Putamen (tissue), 1 donor: Measurements from ENCODE around the gene PLA2G4E.
A peak's percentile ranks its signal among the peaks of the same experiment; 100 is the strongest.

Experiments used
- DNase-seq: peaks from one replicate; pipeline ENCODE4 v3.0.0-alpha.2; 2016; ENCODE audit warnings: low spot score

PLA2G4E gene

DNA sequence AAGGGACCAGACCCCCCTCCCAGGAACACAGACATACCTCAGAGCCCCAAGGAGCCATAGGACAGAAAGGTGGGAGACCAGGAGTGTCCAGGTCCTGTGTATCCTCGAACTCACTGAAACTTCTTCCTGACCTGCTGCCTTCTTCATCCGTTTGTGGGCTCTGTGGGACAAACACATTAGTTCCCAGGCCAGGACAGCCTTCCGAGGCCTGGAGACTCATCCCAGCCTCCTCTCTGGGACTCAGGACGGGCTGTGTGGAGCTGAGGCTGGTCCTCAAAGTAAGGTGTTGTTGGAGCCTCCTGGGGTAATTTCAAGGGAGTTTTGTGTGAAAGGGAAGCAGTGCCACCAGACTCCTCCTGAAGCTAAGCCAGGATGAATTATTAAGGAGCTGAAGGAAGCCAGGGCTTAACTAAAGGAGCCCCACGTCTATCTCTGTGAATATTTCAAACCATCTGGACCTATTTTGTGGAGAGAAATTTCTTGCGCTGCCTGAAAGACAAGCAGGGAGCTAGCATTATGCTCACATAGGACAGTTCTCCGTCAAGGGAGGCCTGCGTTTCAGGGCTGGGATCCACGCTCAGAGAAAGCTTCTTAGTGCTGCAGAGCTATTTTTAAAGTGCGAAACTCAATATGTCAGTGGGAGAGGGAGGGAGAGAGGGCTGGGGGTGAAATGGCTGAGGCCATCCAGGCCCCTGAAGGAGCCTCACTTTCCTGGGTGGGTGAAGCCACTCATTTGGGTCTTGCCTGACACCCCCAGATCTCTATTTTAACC is 29.8 kb upstream of the PLA2G4E start:
- DNase-seq: no peak

DNA sequence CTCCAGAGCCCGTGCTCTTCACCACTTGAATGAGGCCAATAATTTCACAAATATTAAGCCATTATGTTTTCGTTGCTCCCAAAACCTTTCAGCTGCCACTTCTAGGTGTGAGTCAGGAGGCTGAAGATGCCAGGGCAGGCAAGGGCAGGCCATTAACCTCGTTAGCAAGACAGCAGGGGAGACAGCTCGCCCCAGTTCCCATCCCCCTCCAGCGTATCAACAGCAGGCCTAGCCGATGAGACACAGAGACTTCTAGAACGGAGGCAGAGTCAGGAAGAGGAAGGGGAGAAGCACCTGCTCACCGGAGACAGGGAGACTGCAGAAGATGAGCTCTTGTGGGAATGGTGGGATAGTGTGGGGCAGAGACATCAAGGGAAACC is 28.0 kb upstream of the PLA2G4E start:
- no peak for DNase-seq

DNA sequence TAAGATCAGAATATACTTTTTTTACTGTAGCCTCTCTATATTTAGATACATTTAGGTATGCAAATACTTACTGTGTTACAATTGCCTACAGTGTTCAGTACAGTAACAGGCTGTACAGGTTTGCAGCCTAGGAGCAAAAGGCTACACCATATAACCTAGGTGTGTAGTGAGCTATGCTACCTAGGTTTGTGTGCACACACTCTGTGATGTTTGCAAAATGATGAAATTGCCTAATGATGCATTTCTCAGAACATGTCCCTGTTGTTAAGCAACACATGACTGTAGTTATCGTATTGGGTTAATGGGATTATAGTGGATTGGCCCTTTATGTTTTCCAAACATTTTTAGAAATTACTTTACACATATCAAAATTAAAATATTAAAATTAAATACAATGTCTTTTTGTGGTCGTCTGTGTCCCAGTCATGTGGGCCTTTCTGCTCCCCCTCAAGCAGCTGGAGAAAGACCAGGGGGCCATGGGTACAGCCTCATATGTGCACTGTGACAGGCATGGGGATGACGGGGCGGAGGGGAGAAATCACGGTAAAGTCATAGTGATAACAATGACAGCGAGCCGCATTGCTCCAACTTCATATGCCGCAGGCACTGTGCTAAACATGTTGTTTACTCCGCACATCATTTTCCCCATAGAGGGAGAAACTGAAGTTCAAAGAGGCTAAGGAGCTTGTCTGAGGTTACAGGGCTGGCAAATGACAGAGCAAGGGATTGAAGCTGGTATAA is 27.4 kb upstream of the PLA2G4E start:
- DNase-seq: no peak

DNA sequence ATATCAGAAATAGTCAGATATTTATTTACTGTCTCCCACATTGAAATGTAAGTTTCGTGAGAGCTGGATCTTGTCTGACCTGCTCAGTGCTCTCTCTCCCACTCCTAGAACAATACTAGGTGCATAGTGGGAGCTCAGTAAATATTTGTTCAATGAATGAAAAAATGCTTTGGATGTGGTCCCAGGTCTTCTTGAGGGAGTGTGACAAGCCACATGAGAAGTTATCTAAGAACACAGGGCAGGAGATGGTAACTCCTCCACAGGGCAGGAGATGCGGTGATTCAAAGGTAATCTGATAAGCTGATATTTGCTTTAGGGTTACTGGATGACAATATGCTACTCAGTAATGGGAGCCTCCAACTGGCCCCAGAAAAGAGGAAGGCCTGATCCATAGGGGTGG is 25.8 kb upstream of the PLA2G4E start:
- no peak for DNase-seq

DNA sequence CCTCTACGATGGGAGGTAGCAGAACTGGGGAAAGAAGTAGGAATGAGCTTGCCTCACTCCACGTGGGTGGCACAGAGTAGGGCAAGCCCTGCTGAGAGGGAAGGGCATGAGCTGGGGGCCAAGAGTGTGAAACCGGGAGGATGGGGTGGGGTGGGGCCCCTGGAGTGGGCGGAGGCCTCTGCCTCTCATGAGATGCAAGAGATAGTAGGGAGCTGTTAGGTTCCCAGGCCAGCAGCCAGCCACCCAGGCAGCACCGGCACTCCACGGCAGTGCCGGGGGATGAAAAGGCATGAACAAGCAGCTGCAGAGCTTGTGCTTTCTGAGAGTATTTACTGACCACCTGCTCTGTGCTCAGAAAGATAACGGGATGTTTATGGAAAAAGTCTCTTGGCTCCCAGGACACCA is 24.4 kb upstream of the PLA2G4E start:
- DNase-seq: no peak

DNA sequence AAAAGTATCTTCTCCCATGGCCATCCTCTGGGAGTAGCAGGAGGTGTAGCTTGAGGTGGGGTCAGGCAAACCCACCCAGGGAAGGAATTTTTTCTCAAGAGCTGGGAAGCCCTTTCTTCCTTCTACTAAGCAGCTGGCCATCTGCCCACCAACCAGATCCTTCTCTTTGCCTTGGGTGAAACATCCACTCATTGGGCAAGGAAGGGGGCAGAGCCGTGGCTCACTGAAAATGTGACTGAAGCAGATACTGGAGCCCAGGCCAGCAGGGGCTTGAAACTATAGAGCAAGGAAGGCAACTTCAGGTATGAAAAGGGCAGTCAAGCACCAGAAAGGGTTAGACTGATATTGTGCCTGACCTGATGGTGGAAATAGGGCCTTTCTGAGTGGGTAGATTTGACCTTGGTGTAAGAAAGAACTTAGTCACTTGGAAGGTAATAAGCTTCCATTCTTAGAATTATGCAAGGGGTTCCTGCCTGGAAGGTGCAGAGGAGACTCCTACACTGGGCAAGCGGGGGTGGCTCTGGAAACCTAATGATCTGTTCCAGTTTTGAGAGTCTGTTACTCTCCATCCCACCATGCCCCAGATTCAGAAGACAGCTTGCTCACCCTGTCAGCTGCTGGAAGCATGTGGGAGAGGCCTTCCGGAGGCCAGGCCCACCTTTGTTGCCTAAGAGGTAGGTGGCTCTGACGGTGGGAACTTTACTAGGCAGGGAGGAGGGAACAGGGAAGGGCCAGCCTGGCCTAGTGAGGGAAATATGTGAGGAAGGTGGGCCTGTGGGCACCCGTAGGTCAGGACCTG is 22.0 kb upstream of the PLA2G4E start:
- DNase-seq: peak; percentile 79

DNA sequence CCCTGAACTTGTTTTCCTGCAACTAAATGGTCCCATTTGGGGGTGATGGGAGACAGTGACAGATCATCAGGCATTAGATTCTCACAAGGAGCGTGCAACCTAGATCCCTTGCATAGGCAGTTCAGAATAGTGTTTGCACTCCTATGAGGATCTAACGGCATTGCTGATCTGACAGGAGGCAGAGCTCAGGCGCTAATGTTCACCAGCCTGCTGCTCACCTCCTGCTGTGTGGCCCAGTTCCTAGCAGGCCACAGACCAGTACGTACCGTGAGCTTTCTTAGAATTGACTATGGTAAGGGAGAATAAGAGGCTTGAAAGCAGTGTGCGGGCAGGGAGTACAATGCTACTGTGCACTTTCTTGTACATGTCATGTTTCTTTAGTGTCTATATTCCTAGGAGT is 17.6 kb upstream of the PLA2G4E start:
- no peak for DNase-seq

DNA sequence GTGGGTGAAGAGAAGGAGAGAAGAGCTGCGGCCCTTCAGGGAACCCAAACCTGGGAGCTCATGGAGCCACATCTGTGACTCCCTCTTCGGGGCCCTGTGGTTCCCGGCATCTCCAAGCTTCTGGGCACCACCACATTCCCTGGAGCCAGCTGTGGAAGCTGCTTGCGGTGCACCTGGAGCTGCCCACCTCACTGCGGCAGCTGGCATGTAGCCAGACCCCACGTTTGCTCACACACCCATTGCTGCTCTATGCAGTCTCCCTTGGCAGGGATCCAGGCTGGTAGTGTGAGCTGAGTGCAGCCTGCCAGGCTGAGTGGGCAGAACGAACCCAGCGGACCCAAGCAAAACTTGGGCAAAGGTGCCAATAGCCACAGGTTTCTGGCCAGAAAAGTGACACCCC is 16.8 kb upstream of the PLA2G4E start:
- no peak for DNase-seq

DNA sequence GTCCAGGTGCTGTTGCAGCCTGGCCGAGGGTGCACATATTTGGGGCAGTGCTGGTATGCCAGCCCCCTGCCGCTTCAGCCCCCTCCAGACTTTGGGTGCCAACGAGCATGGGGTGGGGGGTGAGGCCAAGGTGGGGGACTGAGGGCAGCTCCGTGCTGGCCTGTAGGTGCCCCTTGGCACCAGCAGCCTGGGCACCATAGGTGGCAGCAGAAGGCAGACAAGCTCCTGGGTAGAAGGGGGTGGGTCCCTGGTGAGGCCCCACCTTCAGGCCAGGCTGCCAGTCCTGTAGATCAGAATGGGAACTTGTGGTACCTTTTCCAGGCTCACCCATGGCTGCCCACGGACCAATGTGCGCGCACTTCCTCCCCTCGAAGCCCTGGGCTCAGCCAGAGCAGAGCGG is 16.1 kb upstream of the PLA2G4E start:
- no peak for DNase-seq

DNA sequence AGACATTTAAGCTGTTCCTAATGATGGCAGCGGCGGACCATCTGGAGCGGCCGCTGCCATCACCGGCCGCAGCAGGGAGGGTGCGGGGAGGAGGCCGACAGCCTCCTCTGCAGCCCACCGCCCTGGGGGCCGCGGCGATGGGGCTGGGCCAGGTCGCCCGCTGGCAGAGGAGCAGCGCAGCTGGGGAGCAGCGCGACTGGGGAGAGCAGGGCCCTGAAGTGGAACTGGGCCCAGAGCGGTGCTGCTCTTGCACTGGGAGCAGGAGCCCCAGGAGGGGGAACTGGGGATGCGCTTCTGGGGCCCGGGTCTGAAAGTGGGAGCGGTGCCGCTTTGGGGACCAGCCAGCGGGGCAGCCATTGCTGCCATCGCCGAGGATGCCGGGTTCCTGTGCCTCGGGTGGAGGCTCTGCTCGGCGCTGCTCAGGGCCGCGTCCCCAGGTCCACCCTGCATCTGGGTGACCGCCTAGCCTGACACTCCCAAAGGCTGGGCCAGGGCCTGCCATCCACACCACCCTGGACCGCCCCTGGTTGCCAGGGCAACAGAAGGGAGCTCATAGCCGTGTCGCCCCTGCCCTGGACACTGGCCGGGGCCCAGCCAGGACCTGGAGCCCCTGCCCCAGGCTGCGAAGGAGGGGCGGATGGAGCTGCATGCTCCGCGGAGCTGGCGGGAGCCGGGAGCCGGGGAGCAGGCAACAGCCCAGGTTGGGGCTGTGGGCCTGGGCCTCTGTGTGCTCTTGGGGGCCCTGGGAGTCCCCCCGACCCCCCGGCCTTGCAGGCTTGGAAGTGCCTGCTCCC is 15.5 kb upstream of the PLA2G4E start:
- no peak for DNase-seq

DNA sequence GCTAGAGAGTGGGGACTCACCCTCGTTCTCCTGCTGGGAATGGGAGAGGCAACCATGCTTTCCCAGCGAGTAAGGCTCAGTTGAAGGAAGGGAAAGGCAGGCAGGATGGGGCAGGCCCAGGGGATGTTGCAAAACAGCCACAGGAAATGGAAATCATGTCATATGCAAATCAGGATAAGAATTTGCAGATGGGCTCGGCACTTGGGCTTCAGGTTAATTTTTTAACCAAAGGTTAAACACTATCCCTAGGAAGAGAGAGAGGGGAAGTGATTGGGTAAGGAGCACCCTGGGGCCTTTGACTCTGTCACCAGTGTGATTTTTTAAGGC is 14.6 kb upstream of the PLA2G4E start:
- no peak for DNase-seq

DNA sequence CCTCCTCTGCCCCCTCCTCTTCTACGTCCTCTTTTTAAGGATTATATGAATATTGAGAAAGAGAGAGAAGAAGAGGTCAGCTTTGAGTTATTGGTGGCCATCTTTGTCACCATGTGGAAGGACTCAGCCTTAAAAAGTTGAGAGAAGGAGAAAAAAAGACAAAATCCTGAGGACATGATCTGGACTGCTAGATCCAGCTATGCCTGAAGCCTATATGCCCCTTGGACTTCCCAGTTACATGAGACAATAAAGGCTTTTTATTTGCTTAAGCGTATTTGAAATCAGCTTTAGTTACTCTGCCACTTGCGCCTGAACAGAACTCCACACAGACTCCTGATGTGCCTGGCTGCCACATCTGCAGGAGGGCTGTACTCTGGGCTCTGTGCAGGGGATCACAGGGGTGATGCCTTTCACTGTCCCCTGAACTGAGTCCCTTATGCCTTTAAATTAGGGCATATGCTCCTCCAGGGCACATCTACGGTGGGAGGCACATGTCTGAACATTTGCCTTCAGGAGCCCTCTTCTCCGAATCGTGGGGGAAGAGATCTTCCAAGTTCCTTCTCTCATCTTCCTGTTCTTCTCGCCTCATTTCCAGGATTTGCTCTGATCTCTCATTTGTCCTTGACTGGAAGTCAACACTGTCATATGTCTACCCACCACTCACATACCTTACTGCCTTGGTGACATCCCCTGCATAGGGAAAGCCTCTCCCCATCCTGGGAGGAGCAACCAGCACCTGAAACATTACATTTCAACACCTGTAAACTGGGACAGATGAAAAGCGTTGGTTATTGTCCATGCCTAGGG is 14.0 kb upstream of the PLA2G4E start:
- DNase-seq: no peak

DNA sequence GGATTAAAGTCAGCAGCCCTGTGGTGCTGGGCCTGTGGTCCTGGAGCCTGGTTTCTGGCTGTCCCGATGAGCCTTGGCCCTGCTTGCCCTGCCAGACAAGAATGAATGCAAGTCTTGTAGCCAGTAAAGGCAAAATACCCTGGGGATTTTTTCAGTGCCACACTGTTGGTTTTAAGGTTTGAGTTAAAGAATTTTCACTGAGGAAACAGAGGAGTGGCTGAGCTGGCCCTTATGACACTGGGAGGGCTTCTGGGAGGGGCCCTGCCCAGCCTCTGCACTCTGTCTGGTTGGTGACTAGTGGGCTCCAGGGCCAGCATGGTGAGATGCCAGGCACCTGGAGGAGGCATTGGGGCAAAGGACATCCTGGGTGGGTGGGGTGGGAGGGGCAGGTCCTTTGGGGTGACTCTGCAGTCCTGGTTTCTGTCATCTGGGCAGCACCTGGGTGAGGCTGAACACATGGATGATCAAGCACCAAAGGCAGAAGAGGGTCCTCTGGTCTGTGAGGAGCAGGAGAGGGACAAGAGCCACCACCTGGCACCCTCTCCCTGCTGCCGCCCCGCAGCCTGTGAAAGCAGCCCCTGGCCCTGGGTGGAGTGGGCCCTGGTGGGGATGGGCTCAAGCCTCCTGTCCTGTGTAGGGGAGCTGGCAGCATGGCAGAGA is 12.5 kb upstream of the PLA2G4E start:
- no peak for DNase-seq

DNA sequence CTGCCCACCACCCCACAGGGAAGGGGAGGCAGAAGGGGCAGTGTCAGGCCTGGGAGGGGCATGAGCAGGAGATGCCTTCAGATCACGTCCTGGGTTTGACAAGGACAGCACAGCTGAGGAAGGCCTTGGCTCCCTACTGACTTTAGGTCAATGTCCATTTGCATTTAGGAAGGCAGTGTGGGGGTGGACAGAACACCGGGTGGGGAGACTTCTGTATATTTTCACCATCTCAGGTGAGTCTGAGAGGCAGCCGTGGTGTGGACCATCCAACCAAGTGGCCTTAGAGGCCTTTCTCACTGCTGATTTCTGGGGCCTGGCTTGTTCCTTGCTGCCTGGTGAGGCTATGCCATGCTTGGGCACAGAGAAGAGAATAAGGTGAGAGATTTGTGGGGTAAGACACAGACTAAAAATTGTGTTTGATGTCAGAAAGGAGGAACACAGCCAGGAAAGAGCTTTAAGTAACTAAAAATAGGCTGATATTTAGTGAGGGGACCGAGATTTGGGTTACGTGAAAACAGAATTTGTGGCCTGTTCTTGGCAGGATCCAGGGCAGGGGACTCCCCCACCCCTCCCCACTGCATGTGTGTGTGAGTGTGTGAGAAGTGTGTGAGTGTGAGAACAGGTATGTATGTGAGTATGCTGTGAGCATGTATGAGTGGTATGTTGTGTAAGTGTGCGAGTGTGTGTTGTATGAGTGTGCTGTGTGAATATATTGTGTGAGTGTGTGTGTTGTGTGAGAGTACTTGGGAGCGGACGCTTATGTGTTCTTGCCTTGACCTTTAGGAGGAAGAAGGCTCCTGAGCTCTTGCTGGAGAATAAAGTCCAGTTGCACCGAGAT is 11.8 kb upstream of the PLA2G4E start:
- DNase-seq: no peak

DNA sequence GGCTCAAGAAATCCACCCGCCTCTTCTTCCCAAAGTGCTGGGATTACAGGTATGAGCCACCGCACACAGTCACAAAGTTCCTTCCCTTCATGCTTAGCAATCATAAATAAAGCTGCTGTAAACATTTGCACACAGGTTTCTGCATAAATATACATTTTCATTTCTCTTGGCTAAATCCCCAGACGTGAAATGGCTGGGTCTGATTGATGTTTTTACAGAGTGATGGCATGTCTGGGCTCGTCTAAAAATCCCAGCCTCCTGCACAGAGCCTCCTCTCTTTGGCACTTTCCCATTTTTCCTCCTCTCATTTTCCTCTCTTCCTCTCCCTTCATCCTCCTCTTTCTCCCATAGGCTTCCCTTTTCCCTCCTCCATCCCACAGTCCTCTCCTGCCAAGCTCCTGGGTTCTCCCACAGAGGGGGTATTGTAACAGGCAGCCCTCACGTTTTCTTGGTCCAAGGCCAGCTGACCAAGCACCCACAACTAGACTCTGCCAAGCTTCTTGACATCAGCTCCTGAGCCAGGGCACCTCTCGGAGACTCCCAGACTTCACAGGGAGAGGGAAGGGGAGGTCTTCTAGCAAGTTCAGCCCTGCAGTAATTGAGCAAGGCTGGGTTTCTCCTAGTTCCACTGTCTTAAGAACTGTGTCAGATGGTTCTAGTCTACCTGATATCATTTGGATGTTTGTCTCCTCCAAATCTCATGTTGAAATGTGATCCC is 10.5 kb upstream of the PLA2G4E start:
- no peak for DNase-seq

DNA sequence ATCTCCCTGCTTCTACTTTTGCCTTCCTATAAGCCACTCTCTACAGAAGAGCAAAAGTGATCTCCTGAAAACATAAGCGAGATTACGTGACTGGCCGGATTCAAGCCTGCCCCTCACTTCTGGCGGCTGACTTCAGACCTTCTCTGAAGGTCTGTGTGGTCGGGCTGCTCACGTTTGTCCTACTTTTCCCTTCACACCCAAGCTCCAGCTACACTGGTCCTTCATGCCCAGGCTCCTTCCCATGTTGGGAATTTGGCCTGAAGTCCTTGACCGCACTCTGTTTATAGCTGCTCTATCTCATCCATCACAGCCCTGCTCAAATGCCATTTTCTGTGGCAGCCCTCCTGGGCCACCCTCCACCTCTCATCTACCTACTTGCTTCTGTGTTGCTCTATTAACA is 6.7 kb upstream of the PLA2G4E start:
- no peak for DNase-seq

DNA sequence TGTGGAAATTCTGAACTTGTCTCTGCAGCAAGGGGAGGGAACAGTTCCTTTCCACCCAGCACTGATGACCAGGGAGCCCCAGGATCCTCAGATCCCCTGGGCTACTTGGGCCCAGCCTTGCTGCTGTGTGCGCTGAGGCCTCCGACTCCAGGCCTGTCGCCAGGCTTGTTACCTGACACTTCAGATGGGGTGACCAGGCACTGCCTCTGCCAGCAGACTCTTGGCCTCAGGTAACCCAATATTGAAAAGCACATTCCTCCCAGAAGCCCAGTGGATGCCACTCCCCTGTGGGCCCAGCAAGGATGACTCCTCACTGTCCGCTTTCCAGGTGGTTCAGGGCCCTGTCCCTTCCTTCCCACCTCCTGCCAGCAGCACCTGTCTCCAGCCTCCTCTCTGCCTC is 3.5 kb upstream of the PLA2G4E start:
- DNase-seq: no peak

DNA sequence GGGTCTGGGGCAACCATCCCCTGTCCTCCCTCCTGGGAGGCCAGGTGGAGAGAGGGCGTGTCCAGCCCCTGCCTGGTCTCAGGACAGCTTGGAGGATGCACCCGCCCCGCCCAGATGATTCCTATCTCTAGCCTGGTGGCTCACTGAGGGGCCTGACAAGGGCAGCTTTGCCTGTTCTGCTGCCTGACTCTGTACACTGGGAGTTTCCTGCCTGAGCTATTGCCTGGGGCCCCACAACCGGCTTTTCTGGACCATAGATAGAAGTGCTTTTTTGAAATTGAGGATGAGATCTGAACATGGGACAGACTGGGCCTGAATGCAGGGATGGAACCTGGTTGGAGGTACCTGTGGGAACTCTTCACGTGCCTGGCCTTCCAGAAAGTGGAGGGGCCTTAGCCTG is 751 bp upstream of the PLA2G4E start:
- DNase-seq: no peak
